ENCODE results near the gene MAPK10. TPM values are rescaled to one million over a fixed set of nuclear protein-coding genes. Genes with fewer than 3 reads are reported as not detected.
A peak's percentile ranks its signal among the peaks of the same experiment; 100 is the strongest.

Gene MAPK10
- total RNA-seq (2014; rRNA removed; shearing (Covaris generic)), result 0.03 and 2.0 TPM in 2 replicates
- polyA plus RNA-seq (2015; cell fraction: cytosol; rRNA removed), result 0.28 and 1.0 TPM in 2 replicates
- polyA plus RNA-seq (2015; cell fraction: nucleus; rRNA removed), result 0.37 and 1.00 TPM in 2 replicates

- peak; percentile 51 for DNase-seq (ENCODE audit: low read depth)
These were observed at the start of gene MAPK10 for GRCh38 chr4:86359944-86360478. Gene MAPK10 (minus strand): TSS chr4:86360053.

- no peak for DNase-seq (ENCODE audit: low read depth)
These were observed 43.7 kb upstream of the MAPK10 start for GRCh38 chr4:86403575-86403974.

DNA sequence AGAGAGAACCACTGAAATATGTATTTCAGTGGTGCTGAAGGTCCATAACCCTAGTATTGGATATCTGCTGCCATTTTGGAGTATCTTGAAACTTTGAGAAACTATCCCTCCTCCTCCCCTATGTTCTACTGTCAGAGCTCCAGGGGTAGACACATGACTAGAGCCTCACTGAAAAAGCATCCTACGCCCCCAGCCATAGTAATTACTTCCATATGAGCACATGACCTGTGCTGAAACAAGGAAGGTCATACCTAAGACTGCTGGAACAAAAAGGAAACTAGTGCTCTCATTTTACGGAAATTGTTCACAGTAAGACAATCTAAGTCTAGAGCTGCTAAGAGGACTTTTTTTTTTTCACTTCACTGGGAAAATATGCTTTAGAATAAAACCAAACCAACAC is 42.0 kb upstream of the MAPK10 start:
- DNase-seq (ENCODE audit: low read depth), result no peak

- no peak for DNase-seq (ENCODE audit: low read depth)
These were observed 40.4 kb upstream of the MAPK10 start for GRCh38 chr4:86400216-86400615.

GRCh38 chr4:86398187-86398586 is 38.3 kb upstream of the MAPK10 start:
- DNase-seq (ENCODE audit: low read depth), result no peak

GRCh38 chr4:86393749-86394148 is 33.9 kb upstream of the MAPK10 start:
- no peak for DNase-seq (ENCODE audit: low read depth)

DNA sequence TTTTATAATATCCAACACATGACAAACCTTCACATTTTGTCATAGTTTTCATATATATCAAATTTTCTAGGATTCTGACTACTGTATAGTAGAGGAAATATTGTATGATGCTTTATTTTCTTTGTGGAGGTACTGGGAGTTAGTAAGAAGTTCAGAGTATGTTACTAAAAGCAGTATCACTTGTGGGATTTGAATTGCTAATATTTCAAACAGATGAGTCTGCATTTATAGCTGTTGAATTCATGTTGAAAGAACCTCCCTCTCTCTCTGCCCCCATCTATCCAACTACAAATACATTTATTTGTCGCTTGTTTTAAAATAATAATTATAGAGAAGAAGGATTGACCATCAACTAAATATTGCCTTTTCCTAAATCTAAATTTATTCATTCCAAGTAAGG is 29.8 kb upstream of the MAPK10 start:
- no peak for DNase-seq (ENCODE audit: low read depth)

DNA sequence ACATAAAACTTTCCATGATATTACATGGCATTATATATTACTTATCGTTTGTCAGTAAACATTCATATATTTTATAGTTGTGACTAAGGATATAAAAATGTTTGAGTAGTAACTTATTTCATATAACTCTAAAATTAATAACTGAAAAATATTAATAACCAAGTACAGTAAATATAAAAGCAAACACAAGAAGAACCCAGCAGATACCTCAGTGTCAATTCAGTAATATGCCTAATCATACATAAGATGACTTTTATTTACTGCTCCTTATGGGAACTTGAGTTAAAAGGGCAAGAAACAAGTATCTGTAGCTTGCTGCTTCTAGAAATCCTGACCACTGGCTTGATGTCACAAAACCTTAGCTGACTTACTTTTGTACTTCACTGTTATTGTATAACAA is 28.4 kb upstream of the MAPK10 start:
- DNase-seq (ENCODE audit: low read depth), result no peak

DNA sequence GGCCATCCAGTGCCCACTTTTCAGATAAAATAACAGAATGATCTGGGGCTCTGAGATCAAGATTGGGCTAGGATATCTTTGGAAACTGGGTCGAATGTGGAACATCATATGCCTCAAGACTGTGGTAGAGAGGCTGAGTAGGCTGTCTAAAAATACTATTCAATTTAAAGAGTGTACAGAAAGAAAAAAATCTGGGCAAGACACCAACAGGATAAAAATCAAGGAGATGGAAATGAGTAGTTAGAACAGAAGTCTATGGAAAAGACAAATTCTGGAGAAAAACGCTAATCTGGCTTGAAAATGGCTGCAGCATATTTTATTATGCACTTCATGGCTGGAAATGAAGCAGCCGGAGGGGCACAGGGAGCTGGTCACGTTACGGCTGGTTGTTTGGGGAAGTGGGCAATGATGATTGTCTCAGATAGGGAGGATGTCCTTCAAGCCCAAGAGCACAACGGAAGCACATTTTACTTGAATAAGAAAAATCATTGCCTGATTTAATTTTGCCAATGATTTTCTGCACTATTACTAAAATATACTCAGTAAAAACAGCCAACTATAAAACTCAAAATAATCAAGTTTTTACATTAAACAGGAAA is 27.1 kb upstream of the MAPK10 start:
- DNase-seq (ENCODE audit: low read depth), result no peak

DNA sequence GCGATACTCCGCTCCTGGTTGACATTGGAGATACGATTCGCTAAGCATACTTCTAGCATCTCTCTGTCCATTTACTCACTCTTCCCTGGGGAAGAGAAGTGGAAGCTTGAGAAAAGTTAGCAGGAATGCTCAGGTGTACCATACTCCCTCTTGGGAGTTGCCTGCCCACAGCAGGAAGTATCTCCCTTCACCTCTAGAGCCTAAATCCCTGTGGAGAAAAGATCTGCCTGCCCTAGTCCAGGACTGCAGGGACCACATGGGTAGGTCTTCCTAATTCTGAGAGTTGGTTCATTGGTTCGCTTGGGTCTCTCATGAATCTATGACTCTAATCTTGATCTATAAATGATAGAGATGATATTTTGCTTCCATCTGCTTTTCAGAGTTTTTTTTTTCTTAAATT is 26.3 kb upstream of the MAPK10 start:
- DNase-seq (ENCODE audit: low read depth), result no peak

GRCh38 chr4:86381431-86381830 is 21.6 kb upstream of the MAPK10 start:
- DNase-seq (ENCODE audit: low read depth), result no peak

DNA sequence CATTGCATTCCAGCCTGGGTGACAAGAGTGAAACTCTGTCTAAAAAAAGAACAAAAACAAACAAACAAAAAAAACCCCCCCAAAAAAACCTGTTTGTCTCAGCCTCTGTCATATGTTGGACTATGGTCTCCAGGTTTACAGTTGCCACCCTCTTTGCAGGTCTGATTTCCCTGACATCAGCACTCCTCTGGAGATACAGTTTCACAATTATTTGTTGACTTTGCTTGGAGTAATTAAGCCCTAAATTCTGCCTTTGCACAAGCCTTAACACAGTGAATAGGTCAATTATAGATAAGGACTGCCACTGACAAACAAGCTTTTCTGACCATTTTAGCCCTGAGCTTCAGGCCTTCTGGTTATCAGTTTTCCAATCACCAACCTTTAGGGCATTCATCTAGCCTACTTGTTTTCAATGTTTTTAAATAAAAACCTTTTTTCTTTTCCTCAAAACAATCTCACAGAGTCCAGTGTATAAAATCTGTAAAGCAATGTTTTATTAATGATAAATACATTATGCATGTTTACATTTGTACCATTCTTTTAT is 20.4 kb upstream of the MAPK10 start:
- no peak for DNase-seq (ENCODE audit: low read depth)

- DNase-seq (ENCODE audit: low read depth), result no peak
These were observed 17.0 kb upstream of the MAPK10 start for GRCh38 chr4:86376850-86377249.

DNA sequence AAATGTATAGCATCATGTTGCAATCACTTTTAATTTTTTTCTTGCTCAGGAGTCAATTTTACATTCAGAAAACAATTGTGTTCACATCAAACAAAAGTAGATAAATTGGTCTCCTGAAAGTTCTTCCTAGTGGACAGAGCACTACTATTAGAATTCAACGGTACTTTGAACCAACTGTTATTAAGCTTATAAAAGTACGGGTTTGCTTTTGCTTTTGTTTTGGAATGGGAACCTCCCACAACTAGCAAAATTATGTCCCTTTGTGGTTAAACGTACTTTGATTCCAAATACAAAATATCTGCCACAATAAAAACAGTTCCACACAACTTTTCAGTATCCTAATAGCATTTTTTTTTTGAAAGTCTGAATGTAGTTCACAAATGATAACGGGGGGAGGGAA is 8.6 kb upstream of the MAPK10 start:
- no peak for DNase-seq (ENCODE audit: low read depth)

DNA sequence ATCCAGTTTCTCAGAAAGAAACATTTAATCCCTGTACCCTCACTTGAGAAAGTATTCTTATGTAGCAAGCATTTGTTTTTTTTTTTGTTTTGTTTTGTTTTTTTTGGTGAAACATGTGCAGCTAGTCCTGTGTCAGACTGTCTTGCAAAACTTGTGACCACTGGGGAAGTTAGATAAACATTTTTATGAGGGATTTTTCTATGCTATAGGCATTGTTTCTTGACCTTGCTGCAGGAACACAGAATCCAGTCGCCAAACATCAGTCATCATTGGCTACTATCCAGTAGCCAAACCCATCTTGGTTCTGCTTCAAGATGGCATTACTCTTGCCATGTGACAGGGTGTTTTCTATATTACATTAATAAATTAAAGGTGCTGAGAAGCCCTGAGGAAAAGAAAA is 7.7 kb upstream of the MAPK10 start:
- DNase-seq (ENCODE audit: low read depth), result no peak

DNA sequence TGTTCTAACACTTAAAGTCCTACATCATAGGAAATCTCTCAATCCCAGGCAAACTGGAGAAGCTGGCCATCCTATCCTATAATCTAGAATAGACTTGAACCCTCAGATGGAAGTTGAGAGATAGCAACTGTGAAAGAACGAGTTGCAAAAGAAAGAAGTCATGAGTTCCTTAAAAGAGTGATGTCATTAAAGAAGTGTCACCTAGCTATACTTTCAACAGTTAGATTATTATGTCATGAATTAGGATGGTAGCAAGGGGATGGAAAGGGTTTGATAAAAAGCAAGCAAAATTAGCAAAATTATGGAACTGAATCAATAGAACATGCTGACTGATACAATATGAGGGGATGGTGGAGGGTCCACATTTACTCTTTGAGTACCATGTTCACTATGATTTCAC is 7.1 kb upstream of the MAPK10 start:
- no peak for DNase-seq (ENCODE audit: low read depth)

GRCh38 chr4:86362510-86362909 is 2.7 kb upstream of the MAPK10 start:
- no peak for DNase-seq (ENCODE audit: low read depth)

GRCh38 chr4:86358257-86358656 is 1.6 kb downstream of the MAPK10 start:
- DNase-seq (ENCODE audit: low read depth), result no peak

DNA sequence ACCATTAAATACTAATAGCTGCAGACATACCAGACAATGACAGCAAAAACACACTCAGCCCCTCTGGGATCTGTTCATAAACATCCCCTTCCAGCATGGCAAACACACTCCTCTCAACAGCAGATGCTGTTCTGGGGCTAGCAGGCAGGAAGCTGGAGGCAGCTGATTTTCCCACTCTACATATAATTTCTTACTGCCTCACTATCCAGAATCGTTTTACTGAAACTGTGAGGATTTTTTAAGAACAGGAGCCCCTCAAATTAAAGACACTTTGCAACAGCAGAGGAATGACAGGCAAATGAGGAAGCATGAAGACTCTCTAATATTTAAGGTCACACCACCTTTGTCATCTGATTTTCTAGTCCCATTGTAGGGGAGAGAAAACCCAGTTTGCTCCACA is 2.2 kb downstream of the MAPK10 start:
- no peak for DNase-seq (ENCODE audit: low read depth)

- no peak for DNase-seq (ENCODE audit: low read depth)
These were observed 3.2 kb downstream of the MAPK10 start for GRCh38 chr4:86356425-86357210.

- DNase-seq (ENCODE audit: low read depth), result no peak
These were observed 5.5 kb downstream of the MAPK10 start for GRCh38 chr4:86354390-86354789.

- DNase-seq (ENCODE audit: low read depth), result no peak
These were observed 13.5 kb downstream of the MAPK10 start for GRCh38 chr4:86346320-86346719.

Measured in HT1080 (cell line).